HS-27A (cell line): ENCODE results near the gene WDR46.

ENCODE experiments used
- DNase-seq: peaks from one replicate; pipeline ENCODE4 v3.0.0-alpha.2; 2012; ENCODE audit warnings: low read depth, missing footprints

WDR46 gene

GRCh38 chr6:33313709-33314514 is 24.9 kb upstream of the WDR46 start, which contains the start of gene TAPBP:
Gene TAPBP, minus strand, starts transcription at chr6:33314078. Its CDS starts 37 bp downstream, at chr6:33314041.
- DNase-seq, result peak; percentile 29

GRCh38 chr6:33313105-33313708 is 24.2 kb upstream of the WDR46 start:
- DNase-seq, result no peak

- DNase-seq, result no peak
Measured at GRCh38 chr6:33312361-33313104, 23.5 kb upstream of the WDR46 start.

- no peak for DNase-seq
Measured at GRCh38 chr6:33306356-33306755, 17.3 kb upstream of the WDR46 start.

GRCh38 chr6:33305052-33305451 is 16.0 kb upstream of the WDR46 start:
- no peak for DNase-seq

- no peak for DNase-seq
Measured at GRCh38 chr6:33304216-33304615, 15.2 kb upstream of the WDR46 start.

GRCh38 chr6:33301877-33302276 is 12.8 kb upstream of the WDR46 start:
- DNase-seq, result no peak

- DNase-seq, result peak; percentile 86
Measured at GRCh38 chr6:33299237-33299944, 10.4 kb upstream of the WDR46 start.

- no peak for DNase-seq
Measured at GRCh38 chr6:33298773-33299236, 9.8 kb upstream of the WDR46 start, which contains the start of gene RGL2. Gene RGL2, minus strand, starts transcription at chr6:33298942. Its CDS starts 332 bp downstream, at chr6:33298610.

GRCh38 chr6:33297956-33298772 is 9.1 kb upstream of the WDR46 start:
- no peak for DNase-seq

GRCh38 chr6:33297406-33297955 is 8.4 kb upstream of the WDR46 start:
- no peak for DNase-seq

GRCh38 chr6:33296797-33297405 is 7.9 kb upstream of the WDR46 start:
- no peak for DNase-seq

- DNase-seq, result no peak
Measured at GRCh38 chr6:33295621-33296369, 6.8 kb upstream of the WDR46 start.

GRCh38 chr6:33294086-33294823 is 5.2 kb upstream of the WDR46 start:
- DNase-seq, result no peak

- no peak for DNase-seq
Measured at GRCh38 chr6:33292996-33293682, 4.1 kb upstream of the WDR46 start.

GRCh38 chr6:33290459-33290858 is 1.4 kb upstream of the WDR46 start:
- DNase-seq, result no peak

GRCh38 chr6:33289784-33290315 is 811 bp upstream of the WDR46 start:
- DNase-seq, result no peak
